ENCODE results near the gene DAP. TPM values are rescaled to one million over a fixed set of nuclear protein-coding genes. Genes with fewer than 3 reads are reported as not detected.

Gene DAP
- total RNA-seq, 1 donor from 2014 or later: 11.8 TPM

DNA sequence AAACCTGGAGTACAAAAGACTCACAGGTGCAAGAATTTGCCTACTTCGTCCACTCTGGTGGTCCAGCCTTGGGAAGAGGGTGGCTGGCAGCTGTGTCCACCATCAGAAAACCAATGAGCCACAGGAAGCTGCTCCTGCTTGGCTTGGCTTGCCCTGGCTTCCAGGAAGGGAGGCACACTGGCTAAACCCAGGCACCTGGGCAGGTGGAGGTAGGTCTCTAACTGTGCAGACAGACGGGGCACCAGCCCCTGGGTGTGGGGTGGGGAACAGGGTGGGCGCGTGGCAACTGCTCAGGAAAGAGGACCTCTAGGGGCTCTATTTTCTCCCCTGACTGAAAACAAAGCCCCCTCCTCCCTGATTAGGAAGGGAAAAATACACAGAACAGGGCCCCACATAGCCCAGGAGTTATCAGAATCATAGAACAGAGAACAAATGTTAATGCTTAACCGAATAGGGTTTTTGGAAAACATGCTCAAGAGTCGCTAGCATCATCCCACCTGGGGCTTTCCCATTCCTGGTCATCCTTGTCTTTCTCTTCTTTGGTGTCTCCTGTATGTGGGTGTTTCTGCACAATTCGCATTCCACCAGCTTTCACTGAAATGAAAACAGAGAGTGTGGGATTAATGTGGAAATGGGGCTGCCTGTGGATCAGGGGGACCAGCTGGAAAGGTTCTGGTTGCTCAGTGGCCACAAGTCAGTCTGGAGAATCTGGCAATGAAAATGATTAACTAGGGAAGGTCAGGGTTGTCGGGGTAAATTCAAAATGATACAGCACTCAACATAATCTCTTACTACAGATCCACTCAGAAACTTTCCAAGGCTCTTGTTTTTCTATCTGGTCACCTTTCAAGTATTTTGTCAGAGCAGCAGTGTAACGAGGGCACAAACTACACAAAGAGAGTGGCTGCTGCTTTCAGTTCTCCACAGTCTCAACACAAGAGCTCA, 13.1 kb downstream of the DAP start:
- H3K36me3 ChIP-seq (ENCODE audit: control insufficient read depth, insufficient read depth, low read length): peaks cover 7% of the 10 kb centered on the region
- DNase-seq (ENCODE audit: low read depth) (no peak), FAIRE-seq (no peak)
- no peaks in the 10 kb centered on the region for H3K27me3 ChIP-seq (ENCODE audit: control insufficient read depth, insufficient read depth, low read length)
- H3K4me3 ChIP-seq (ENCODE audit: low read depth, low read length): no peak overlapping the region
- TF ChIP-seq, protein P1, sequence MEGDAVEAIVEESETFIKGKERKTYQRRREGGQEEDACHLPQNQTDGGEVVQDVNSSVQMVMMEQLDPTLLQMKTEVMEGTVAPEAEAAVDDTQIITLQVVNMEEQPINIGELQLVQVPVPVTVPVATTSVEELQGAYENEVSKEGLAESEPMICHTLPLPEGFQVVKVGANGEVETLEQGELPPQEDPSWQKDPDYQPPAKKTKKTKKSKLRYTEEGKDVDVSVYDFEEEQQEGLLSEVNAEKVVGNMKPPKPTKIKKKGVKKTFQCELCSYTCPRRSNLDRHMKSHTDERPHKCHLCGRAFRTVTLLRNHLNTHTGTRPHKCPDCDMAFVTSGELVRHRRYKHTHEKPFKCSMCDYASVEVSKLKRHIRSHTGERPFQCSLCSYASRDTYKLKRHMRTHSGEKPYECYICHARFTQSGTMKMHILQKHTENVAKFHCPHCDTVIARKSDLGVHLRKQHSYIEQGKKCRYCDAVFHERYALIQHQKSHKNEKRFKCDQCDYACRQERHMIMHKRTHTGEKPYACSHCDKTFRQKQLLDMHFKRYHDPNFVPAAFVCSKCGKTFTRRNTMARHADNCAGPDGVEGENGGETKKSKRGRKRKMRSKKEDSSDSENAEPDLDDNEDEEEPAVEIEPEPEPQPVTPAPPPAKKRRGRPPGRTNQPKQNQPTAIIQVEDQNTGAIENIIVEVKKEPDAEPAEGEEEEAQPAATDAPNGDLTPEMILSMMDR (IDR thresholded peaks at IDR 0.05; ENCODE audit: insufficient read depth, low read length, severe bottlenecking): no peak

DNA sequence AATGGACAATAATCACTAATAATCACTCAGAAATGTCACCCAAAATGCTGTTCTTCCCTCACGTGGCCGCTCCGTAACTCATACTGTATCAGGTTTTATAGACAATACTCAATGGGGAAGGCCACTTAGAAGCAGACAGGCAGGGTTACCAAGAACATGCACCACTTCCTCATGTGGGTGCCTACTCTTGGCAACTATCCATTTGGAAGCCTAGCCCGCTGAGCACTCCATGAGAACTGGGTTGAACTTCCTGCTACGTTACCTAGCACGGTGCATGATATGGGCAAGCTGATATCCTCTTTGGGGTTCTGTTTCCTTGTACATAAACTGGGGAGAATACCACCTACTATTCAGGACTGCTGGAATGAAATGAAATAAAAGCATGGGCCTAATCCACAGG, 14.3 kb downstream of the DAP start:
- H3K36me3 ChIP-seq (ENCODE audit: control insufficient read depth, insufficient read depth, low read length): peaks cover 6% of the 10 kb centered on the region
- TF ChIP-seq, protein P1 (IDR thresholded peaks at IDR 0.05; ENCODE audit: insufficient read depth, low read length, severe bottlenecking): no peak
- FAIRE-seq (no peak), DNase-seq (ENCODE audit: low read depth) (peak; percentile 74)
- H3K27me3 ChIP-seq (ENCODE audit: control insufficient read depth, insufficient read depth, low read length): no peaks in the 10 kb centered on the region
- H3K4me3 ChIP-seq (ENCODE audit: low read depth, low read length): no peak overlapping the region

DNA sequence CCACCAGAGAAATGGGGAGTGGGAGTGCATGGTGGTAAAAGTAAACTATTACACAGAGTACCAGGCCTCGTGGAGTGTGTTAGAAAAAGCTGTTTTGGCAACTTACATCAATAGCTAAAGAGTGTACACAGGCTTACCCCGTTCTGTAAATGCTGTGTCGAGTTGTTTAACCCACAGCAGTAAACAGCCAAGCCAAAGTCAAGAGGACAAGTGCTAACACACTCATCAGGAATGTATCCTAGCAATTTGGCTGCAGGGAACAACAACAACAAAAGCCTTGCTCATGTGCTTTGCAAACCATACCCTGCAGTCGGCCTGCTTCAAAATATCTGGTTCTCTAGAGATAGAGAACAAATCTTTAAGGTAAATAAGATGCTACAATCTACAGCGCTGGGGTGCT, 15.9 kb downstream of the DAP start:
- H3K36me3 ChIP-seq (ENCODE audit: control insufficient read depth, insufficient read depth, low read length): peaks cover 6% of the 10 kb centered on the region
- peak; percentile 76 for DNase-seq (ENCODE audit: low read depth)

DNA sequence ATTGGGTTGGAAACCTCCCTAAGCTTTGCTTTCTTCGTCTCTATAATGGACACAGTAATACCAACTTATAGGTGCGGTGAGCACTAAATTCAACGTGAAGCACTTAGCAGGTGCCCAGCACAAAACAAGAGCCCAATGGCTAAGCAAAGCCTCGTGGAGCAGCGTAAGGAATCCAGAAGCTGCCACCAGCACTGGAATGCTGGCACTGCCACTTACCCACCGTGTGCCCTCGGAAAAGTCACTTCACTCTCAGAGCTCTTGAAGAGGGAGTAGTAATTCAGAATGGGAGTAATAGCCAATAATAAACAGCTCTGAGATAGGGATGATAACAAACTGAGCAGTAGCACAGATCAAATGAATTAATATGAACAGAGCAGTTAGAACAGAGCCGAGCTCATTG, 16.4 kb downstream of the DAP start:
- no peak for DNase-seq (ENCODE audit: low read depth)
- Histone ChIP-seq H3K27me3 (ENCODE audit: control insufficient read depth, insufficient read depth, low read length) (no peaks in the 10 kb centered on the region), H3K36me3 (ENCODE audit: control insufficient read depth, insufficient read depth, low read length) (peaks cover 6% of the 10 kb centered on the region), H3K4me3 (ENCODE audit: low read depth, low read length) (no peak overlapping the region)
- TF ChIP-seq, protein P1 (IDR thresholded peaks at IDR 0.05; ENCODE audit: insufficient read depth, low read length, severe bottlenecking): no peak
- FAIRE-seq: no peak

More for the DNA sequence above, 15.9 kb downstream of the DAP start:
- H3K4me3 ChIP-seq (ENCODE audit: low read depth, low read length): no peak overlapping the region
- H3K27me3 ChIP-seq (ENCODE audit: control insufficient read depth, insufficient read depth, low read length): no peaks in the 10 kb centered on the region
- FAIRE-seq: no peak
- TF ChIP-seq, protein P1 (IDR thresholded peaks at IDR 0.05; ENCODE audit: insufficient read depth, low read length, severe bottlenecking): no peak

DNA sequence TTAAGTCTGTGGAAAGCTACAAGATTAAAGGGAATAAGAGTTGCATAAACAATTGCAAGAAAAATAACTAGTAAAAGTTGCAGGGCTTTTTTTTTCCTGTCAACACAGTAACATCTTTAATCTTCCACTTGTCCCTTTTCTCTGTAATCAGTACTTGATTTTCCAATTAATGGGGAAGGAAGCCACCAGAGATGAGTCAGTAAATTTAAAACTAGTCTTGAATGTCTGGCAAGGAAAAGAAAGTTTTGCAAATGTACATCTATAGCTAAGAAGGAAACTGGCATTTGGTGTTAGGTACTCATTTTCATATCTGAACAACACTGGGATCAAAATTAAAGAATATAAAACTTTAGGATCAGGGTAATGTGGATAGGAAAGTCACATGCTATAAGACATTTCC, 17.1 kb downstream of the DAP start:
- Histone ChIP-seq H3K4me3 (ENCODE audit: low read depth, low read length) (no peak overlapping the region), H3K36me3 (ENCODE audit: control insufficient read depth, insufficient read depth, low read length) (peaks cover 6% of the 10 kb centered on the region), H3K27me3 (ENCODE audit: control insufficient read depth, insufficient read depth, low read length) (no peaks in the 10 kb centered on the region)
- FAIRE-seq: no peak
- DNase-seq (ENCODE audit: low read depth): no peak
- TF ChIP-seq, protein P1 (IDR thresholded peaks at IDR 0.05; ENCODE audit: insufficient read depth, low read length, severe bottlenecking): no peak

Measured in bronchial epithelial cell (primary cell).